Mesenchymal stem cell (in vitro differentiated cells and primary cell): ENCODE results near the gene MRPL4.

Source experiments
- DNase-seq: peaks from one replicate; pipeline ENCODE4 v3.0.0-alpha.2; 2013
- H2AFZ ChIP-seq: one replicate; pipeline ENCODE4 v1.6.1; 2013; ENCODE audit warnings: low read depth, mild to moderate bottlenecking, control low read depth, inconsistent platforms, low read length, moderate library complexity
- H2AK5ac ChIP-seq: 2 replicates; pipeline ENCODE4 v1.6.1; 2013; ENCODE audit warnings: low read length, moderate library complexity, mild to moderate bottlenecking, inconsistent platforms; ENCODE audit not compliant: severe bottlenecking
- H2BK120ac ChIP-seq: one replicate; pipeline ENCODE4 v1.6.1; 2013; ENCODE audit warnings: low read depth, mild to moderate bottlenecking, inconsistent platforms, low read length, moderate library complexity
- H2BK12ac ChIP-seq, 2 experiments: one replicate each; pipeline ENCODE4 v1.6.1; 2013; ENCODE audit warnings: inconsistent platforms in 2 of 2, low read length in 2 of 2, mild to moderate bottlenecking in 2 of 2, moderate library complexity in 2 of 2, control low read depth in 1 of 2
- H2BK15ac ChIP-seq: one replicate; pipeline ENCODE4 v1.6.1; 2013; ENCODE audit warnings: mild to moderate bottlenecking, low read depth, inconsistent platforms; ENCODE audit not compliant: poor library complexity, severe bottlenecking
- H2BK5ac ChIP-seq: 2 replicates; pipeline ENCODE4 v1.6.1; 2013; ENCODE audit warnings: low read depth, mild to moderate bottlenecking, low read length, control low read depth, inconsistent platforms; ENCODE audit not compliant: poor library complexity, severe bottlenecking
- H3K14ac ChIP-seq, 2 experiments: one replicate each; pipeline ENCODE4 v1.6.1; 2013; ENCODE audit warnings: inconsistent platforms in 2 of 2, low read length in 2 of 2, control low read depth in 1 of 2, mild to moderate bottlenecking in 1 of 2, moderate library complexity in 1 of 2
- H3K18ac ChIP-seq, 2 experiments: one replicate each; pipeline ENCODE4 v1.6.1; 2013; ENCODE audit warnings: inconsistent platforms in 2 of 2, low read length in 2 of 2, control low read depth in 1 of 2, low read depth in 1 of 2, mild to moderate bottlenecking in 1 of 2
- H3K23ac ChIP-seq, 2 experiments: one replicate each; pipeline ENCODE4 v1.6.1; 2013; ENCODE audit warnings: inconsistent platforms in 2 of 2, low read length in 2 of 2, mild to moderate bottlenecking in 2 of 2, moderate library complexity in 2 of 2, control low read depth in 1 of 2
- H3K27ac ChIP-seq: 2 replicates; pipeline ENCODE4 v1.5.1; 2013; ENCODE audit warnings: mild to moderate bottlenecking, moderate library complexity, low read length, control low read depth, inconsistent platforms; ENCODE audit not compliant: poor library complexity, severe bottlenecking
- H3K27me3 ChIP-seq, 2 experiments: 2 replicates each; pipeline versions ENCODE4 v1.6.1 to v1.7.0; 2013; ENCODE audit warnings: low read length in 2 of 2, mild to moderate bottlenecking in 2 of 2, moderate library complexity in 2 of 2, control low read depth in 1 of 2, inconsistent platforms in 1 of 2; ENCODE audit not compliant: control insufficient read depth in 1 of 2, insufficient read depth in 1 of 2
- H3K36me3 ChIP-seq, 2 experiments: 2 replicates each; pipeline versions ENCODE4 v1.6.1 to v1.7.0; 2013; ENCODE audit warnings: low read length in 2 of 2, control low read depth in 1 of 2, inconsistent platforms in 1 of 2, low read depth in 1 of 2, mild to moderate bottlenecking in 1 of 2; ENCODE audit not compliant: insufficient read depth in 2 of 2, control insufficient read depth in 1 of 2
- H3K4ac ChIP-seq, 2 experiments: one replicate each; pipeline ENCODE4 v1.6.1; 2013; ENCODE audit warnings: inconsistent platforms in 2 of 2, low read length in 2 of 2, mild to moderate bottlenecking in 2 of 2, moderate library complexity in 2 of 2, control low read depth in 1 of 2, low read depth in 1 of 2
- H3K4me1 ChIP-seq: 2 replicates; pipeline ENCODE4 v1.6.1; 2013; ENCODE audit warnings: low read depth, low read length, control low read depth; ENCODE audit not compliant: control insufficient read depth, insufficient read depth
- H3K4me2 ChIP-seq: 2 replicates; pipeline ENCODE4 v1.6.1; 2013; ENCODE audit warnings: low read length, mild to moderate bottlenecking, inconsistent platforms; ENCODE audit not compliant: poor library complexity, severe bottlenecking
- H3K4me3 ChIP-seq, 2 experiments: 2 replicates each; pipeline versions ENCODE4 v1.5.1 to v1.7.0; 2013; ENCODE audit warnings: low read length in 2 of 2, mild to moderate bottlenecking in 2 of 2, control low read depth in 1 of 2, low read depth in 1 of 2; ENCODE audit not compliant: insufficient read depth in 1 of 2
- H3K79me1 ChIP-seq: replicated peaks from 2 replicates; pipeline ENCODE4 v1.6.1; 2013; ENCODE audit warnings: mild to moderate bottlenecking, control low read depth, low read length, inconsistent platforms; ENCODE audit not compliant: poor library complexity, severe bottlenecking
- H3K9ac ChIP-seq: 2 replicates; pipeline ENCODE4 v1.7.0; 2013; ENCODE audit warnings: mild to moderate bottlenecking, low read length, moderate library complexity
- H3K9me3 ChIP-seq: 2 replicates; pipeline ENCODE4 v1.7.0; 2013; ENCODE audit warnings: mild to moderate bottlenecking, low read length; ENCODE audit not compliant: control insufficient read depth
- H4K8ac ChIP-seq: one replicate; pipeline ENCODE4 v1.6.1; 2013; ENCODE audit warnings: inconsistent platforms, mild to moderate bottlenecking, low read length, moderate library complexity
- H4K91ac ChIP-seq: one replicate; pipeline ENCODE4 v1.6.1; 2013; ENCODE audit warnings: mild to moderate bottlenecking, low read length, inconsistent platforms
- WGBS: methylation state at CpG from one replicate; pipeline ENCODE4 v1.1.7; 2013; ENCODE audit warnings: mixed read lengths; 5-methylcytosine and 5-hydroxymethylcytosine counted together

The MRPL4 gene

DNA sequence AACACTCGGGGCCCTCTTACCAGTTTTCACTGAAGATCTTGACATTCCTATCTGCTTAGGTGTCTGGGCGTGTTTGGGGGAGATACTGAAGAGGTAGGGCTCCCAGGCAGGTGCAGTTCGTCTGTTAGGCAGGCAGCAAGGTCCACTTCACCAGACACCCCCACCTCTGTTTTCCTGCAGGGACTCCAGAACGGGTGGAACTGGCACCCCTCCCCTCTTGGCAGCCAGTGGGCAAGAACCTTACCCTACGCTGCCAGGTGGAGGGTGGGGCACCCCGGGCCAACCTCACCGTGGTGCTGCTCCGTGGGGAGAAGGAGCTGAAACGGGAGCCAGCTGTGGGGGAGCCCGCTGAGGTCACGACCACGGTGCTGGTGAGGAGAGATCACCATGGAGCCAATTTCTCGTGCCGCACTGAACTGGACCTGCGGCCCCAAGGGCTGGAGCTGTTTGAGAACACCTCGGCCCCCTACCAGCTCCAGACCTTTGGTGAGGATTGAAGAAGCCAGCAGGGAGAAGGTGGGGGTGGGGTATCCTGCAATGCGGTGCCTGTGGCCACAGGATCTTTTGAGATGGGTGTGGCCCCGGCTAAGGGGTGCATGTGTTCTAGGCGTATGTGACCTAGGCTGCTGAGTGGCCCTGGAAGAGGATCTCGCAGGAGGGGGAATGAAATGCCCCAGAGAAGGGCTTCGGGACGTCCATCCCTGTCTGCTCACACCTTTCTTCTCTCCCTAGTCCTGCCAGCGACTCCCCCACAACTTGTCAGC, 31.5 kb downstream of the MRPL4 start:
- H3K4me2 ChIP-seq = no peak overlapping the region
- H3K36me3 ChIP-seq = peaks cover 25 to 45% of the 10 kb centered on the region in 2 experiments

GRCh38 chr19:10284065-10284959, 32.3 kb downstream of the MRPL4 start:
- no peaks in the 10 kb centered on the region for H3K79me1 ChIP-seq
- H3K36me3 ChIP-seq = peaks cover 25 to 38% of the 10 kb centered on the region in 2 experiments
- H2AK5ac ChIP-seq = no peak overlapping the region
- H3K18ac ChIP-seq = no peak overlapping the region
- H3K9me3 ChIP-seq = peaks cover 4% of the 10 kb centered on the region
- H2BK15ac ChIP-seq = no peak overlapping the region
- H3K4me2 ChIP-seq = no peak overlapping the region
- H3K4me3 ChIP-seq = no peak overlapping the region
- no peak overlapping the region for H3K27ac ChIP-seq
- H2AFZ ChIP-seq = no peak overlapping the region
- no peak overlapping the region for H2BK12ac ChIP-seq
- no peak overlapping the region for H3K23ac ChIP-seq
- H2BK5ac ChIP-seq = no peak overlapping the region
- peaks cover 24 to 36% of the 10 kb centered on the region in 2 experiments for H3K27me3 ChIP-seq
- H4K91ac ChIP-seq = no peak overlapping the region
- H4K8ac ChIP-seq = no peak overlapping the region
- H3K4me1 ChIP-seq = peaks cover 20% of the 10 kb centered on the region
- no peak overlapping the region for H3K9ac ChIP-seq
- no peak overlapping the region for H3K4ac ChIP-seq
- no peak for DNase-seq
- WGBS = 96% methylated on average over 34 of the region's 34 CpGs
- no peak overlapping the region for H3K14ac ChIP-seq
- no peak overlapping the region for H2BK120ac ChIP-seq

More for the DNA sequence above, 31.5 kb downstream of the MRPL4 start:
- H2AFZ ChIP-seq = no peak overlapping the region
- H3K9ac ChIP-seq = no peak overlapping the region
- H3K27ac ChIP-seq = no peak overlapping the region
- peaks cover 16 to 27% of the 10 kb centered on the region in 2 experiments for H3K27me3 ChIP-seq
- no peak overlapping the region for H3K14ac ChIP-seq
- H2BK5ac ChIP-seq = no peak overlapping the region
- no peak overlapping the region for H3K4me3 ChIP-seq
- no peaks in the 10 kb centered on the region for H3K79me1 ChIP-seq
- H3K23ac ChIP-seq = no peak overlapping the region
- no peak overlapping the region for H4K8ac ChIP-seq
- H3K18ac ChIP-seq = no peak overlapping the region
- H2AK5ac ChIP-seq = no peak overlapping the region
- H3K9me3 ChIP-seq = no peaks in the 10 kb centered on the region
- no peak overlapping the region for H2BK15ac ChIP-seq
- H2BK12ac ChIP-seq = no peak overlapping the region
- peaks cover 13% of the 10 kb centered on the region for H3K4me1 ChIP-seq
- H3K4ac ChIP-seq = no peak overlapping the region
- H2BK120ac ChIP-seq = no peak overlapping the region
- DNase-seq = no peak
- WGBS = 79% methylated on average over 23 of the region's 23 CpGs
- no peak overlapping the region for H4K91ac ChIP-seq

DNA sequence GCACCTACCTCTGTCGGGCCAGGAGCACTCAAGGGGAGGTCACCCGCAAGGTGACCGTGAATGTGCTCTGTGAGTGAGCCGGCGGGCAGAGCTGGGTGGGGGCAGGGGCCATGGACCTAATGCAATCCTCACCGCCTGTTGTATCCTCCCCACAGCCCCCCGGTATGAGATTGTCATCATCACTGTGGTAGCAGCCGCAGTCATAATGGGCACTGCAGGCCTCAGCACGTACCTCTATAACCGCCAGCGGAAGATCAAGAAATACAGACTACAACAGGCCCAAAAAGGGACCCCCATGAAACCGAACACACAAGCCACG, 32.9 kb downstream of the MRPL4 start:
- H3K9me3 ChIP-seq = peaks cover 4% of the 10 kb centered on the region
- no peak overlapping the region for H3K23ac ChIP-seq
- H2AK5ac ChIP-seq = no peak overlapping the region
- no peak overlapping the region for H3K27ac ChIP-seq
- no peak overlapping the region for H2BK120ac ChIP-seq
- no peak overlapping the region for H3K4me3 ChIP-seq
- no peak overlapping the region for H2BK15ac ChIP-seq
- no peak overlapping the region for H3K4ac ChIP-seq
- no peak overlapping the region for H4K8ac ChIP-seq
- no peak overlapping the region for H3K18ac ChIP-seq
- H4K91ac ChIP-seq = no peak overlapping the region
- no peak overlapping the region for H2BK12ac ChIP-seq
- no peak overlapping the region for H2AFZ ChIP-seq
- 96% methylated on average over 13 of the region's 13 CpGs for WGBS
- no peaks in the 10 kb centered on the region for H3K79me1 ChIP-seq
- no peak overlapping the region for H3K4me2 ChIP-seq
- H3K36me3 ChIP-seq = peaks cover 23 to 35% of the 10 kb centered on the region in 2 experiments
- peaks cover 29 to 40% of the 10 kb centered on the region in 2 experiments for H3K27me3 ChIP-seq
- DNase-seq = no peak
- no peak overlapping the region for H3K9ac ChIP-seq
- H3K14ac ChIP-seq = no peak overlapping the region
- peaks cover 26% of the 10 kb centered on the region for H3K4me1 ChIP-seq
- H2BK5ac ChIP-seq = no peak overlapping the region

- no peak for DNase-seq
- Histone ChIP-seq H3K18ac (no peak overlapping the region), H3K27ac (no peak overlapping the region), H3K4me3 (no peak overlapping the region), H3K4me1 (peaks cover 31% of the 10 kb centered on the region), H2BK15ac (no peak overlapping the region), H2BK12ac (no peak overlapping the region), H3K36me3 (peaks cover 22 to 34% of the 10 kb centered on the region in 2 experiments), H4K8ac (peak overlapping the region; percentile 4), H3K4ac (no peak overlapping the region), H3K9ac (no peak overlapping the region), H3K4me2 (no peak overlapping the region), H4K91ac (no peak overlapping the region), H3K79me1 (no peaks in the 10 kb centered on the region), H3K14ac (no peak overlapping the region), H3K27me3 (peaks cover 34 to 45% of the 10 kb centered on the region in 2 experiments), H2BK120ac (no peak overlapping the region), H2BK5ac (no peak overlapping the region), H3K23ac (no peak overlapping the region), H2AK5ac (no peak overlapping the region), H2AFZ (no peak overlapping the region), H3K9me3 (peaks cover 4% of the 10 kb centered on the region)
- 100% methylated on average over 3 of the region's 4 CpGs for WGBS
Observed at GRCh38 chr19:10285393-10285792, 33.4 kb downstream of the MRPL4 start.
